Stimulated activated CD8-positive, alpha-beta memory T cell treated with anti-CD3 and anti-CD28 coated beads, Interleukin-15, amount 100 ng/mL, for 4 hours (primary cell): ENCODE results near the gene SLAIN1.

Experiments
- DNase-seq, 2 donors: peaks; one replicate each; pipeline ENCODE4 v3.0.0-alpha.2; 2020; ENCODE audit warnings: low read depth in 2 of 2

Gene SLAIN1

DNA sequence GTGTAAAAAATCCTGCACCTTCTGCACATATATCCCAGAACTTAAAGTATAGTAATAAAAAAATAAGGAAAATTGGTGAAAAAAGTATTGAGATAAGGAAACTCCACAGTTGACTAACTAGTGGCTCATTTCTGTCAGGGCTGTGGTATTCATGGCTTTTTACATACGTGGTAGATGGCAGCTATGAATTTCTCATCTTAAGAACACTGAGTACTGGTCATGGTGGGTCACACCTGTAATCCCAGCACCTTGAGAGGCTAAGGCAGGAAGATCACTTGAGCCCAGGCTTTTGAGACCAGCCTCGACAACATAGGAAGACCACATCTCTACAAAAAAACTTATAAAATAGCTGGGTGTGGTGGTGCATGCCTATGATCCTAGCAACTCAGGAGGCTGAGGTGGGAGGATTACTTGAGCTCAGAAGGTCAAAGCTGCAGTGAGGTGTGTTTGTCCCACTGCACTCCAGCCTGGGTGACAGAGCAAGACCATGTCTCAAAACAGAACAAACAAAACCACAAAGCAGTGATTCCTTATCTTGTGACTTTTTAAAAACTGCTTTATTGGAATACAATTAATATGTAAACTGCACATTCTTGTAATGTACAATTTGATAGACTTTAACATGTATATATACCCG lies 16.8 kb downstream of the SLAIN1 start:
- no peak for DNase-seq

DNA sequence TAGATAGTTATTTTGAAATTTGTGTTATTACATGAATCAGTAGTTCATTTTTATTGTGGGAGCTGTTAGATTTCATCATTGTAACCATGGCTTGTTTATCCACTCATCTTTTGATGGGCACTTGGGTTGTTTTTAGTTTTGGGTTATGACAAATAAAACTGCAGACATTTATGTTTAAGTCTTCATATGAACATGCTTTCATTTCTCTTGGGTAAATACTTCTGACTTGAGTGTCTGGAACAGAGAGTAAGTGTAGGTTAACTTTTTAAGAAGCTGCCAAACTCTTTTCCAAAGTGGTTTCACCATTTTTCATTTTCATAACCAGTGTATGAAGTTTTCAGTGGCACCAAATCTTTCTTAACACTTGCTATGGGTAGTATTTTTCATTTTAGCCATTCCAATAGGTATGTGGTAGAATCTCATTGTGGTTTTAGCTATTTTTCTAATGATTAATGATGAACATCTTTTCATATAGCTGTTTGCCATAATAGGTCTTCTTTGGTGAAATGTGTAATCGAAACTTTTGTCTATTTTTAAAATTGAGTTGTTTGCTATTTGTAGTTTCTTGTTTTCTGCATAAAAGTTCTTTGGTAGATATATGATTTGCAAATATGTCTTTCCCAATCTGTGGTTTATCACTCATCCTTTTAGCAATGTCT lies 17.9 kb downstream of the SLAIN1 start:
- DNase-seq, result no peak

DNA sequence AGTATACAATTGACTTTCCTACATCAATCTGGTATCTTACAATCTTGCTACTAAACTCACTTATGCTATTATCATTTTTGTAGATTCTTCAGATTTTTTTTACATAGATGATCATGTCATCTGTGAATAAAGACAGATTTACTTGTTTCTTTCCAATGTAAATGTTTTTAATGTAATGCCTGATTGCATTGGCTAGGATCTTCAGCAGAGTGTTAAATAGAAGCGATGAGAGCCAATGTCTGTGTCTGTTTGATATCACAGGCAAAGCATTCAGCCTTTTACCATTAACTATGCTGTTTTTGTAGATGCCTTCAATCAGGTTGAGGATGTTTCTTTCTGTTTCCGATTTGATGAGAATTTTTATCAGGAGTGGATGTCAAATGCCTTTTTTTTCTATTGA lies 19.2 kb downstream of the SLAIN1 start:
- DNase-seq, result no peak

DNA sequence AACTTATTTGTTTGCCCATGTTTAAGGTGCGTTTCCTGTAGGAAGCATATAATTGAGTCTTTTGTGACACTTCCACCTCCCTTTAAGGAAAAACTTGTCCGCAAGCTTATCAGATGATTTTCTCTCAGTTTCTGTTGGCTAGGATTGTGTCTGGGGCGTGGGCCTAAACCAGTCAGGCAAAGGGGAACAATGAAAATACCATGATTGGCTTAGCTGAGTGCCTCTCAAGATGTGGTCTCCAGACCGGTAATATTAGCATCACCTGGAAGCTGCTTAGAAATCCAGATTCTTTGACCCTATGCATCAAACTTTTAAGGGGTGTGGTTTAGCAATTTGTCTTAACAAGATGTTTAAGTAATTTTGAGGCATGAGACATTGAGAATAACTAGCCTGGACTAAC lies 20.0 kb downstream of the SLAIN1 start:
- DNase-seq, result no peak

DNA sequence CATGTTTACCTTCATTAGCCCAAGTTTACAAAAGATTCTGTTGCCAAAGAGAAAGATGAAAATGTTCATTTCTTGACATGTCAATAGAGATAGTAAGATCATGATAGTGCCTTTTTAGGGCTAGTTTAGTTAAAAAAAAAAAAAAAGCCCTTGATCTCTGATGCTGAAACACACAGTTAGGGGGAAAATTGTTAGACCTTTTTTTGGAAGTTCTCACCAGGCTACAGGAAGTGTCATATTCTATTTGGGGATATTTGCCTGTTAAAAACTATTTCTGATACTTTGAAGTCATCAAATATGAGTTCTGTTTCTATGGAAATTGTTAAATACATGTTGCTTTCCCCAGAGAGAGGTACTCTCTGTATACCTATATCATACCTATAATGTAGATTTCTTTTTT lies 21.6 kb downstream of the SLAIN1 start:
- no peak for DNase-seq

DNA sequence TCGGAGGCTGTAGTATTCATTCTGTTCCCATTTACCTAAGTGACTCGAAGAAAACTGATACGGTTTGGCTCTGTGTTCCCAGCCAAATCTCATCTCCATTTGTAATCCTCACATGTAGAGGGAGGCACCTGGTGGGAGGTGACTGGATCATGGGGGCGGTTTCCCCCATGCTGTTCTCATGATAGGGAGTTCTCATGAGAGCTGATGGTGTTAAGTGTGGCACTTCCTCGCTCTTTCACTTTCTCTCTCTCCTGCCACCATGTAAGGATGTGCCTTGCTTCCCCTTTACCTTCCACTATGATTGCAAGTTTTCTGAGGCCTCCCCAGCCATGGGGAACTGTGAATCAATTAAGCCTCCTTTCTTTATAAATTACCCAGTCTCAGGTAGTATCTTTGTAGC lies 23.5 kb downstream of the SLAIN1 start:
- no peak for DNase-seq

DNA sequence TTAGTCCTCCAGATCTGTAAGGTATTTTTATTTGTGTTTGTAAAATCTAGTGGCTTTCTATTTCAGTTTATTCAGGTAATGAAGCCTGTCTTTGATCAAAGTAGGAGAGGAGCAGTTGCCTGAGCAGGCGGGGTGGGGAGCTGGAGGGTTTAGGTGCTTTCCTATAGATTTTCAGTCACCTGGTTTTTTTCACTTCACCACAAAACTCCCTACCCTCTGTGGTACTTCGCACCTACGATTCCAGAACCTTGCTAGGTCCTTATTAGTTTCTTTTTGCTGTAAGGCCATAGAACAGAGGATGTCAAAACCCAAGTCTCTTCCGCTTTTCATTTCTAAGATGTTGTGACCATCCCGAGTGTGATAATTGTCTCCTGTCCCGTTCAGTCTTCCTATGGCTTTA lies 26.6 kb downstream of the SLAIN1 start:
- no peak for DNase-seq

DNA sequence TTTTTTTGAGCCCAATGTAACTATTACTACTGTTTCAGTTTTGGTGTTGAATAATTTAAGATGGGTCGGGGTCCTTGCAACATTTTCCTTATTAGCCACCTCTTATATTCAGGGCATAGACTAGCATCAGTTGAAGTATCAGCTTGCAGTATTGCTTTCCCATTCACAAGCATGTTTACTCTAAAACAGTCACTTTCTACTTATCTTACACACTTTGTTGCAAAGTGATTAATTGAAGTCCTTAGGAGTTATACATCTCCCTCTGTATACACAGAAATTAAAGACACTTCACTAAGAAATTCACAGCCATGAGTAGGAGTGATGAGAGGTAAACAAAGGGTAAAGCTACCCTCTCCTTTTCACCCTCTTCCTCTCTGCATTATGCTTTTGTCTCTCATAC lies 27.6 kb downstream of the SLAIN1 start:
- DNase-seq, result no peak

DNA sequence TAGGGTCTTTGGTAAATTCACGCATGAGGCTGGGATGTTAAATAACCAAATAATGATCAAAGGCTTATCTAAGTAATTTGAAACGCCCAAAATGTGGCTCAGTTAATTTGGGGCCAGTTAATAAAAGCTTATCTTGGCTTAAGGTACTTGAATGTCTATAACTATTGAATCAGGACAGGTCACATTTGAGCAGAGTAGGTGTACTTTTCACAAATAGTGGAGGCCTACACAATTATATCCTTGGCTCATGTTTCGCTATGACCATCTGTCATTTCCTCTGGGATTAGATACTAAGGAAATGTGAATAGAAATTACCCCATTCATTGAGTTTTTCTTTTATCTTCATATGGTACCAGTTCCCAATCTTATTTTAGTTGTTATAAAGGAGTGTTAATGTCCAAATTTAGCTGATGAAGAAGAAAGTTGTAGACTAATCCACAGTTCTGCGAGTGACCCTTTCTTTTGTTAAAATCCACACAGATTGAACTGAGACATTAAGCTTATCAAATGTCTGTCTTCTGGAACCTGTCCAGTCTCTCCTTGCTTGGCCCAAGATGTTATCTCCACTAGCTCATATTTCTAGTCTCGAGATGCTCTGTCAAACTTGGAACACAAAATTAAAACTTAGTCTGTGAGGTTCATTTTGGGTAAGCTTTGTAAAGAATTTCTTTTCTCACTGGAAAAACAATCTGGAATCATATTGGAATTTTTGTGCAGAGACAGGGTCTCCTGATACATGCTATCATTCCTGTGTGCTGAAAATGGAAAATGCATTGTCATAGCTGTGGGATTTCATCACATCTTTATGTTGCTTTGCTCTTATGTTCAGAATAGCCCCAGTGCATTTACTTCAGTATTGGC lies 31.0 kb downstream of the SLAIN1 start:
- no peak for DNase-seq

DNA sequence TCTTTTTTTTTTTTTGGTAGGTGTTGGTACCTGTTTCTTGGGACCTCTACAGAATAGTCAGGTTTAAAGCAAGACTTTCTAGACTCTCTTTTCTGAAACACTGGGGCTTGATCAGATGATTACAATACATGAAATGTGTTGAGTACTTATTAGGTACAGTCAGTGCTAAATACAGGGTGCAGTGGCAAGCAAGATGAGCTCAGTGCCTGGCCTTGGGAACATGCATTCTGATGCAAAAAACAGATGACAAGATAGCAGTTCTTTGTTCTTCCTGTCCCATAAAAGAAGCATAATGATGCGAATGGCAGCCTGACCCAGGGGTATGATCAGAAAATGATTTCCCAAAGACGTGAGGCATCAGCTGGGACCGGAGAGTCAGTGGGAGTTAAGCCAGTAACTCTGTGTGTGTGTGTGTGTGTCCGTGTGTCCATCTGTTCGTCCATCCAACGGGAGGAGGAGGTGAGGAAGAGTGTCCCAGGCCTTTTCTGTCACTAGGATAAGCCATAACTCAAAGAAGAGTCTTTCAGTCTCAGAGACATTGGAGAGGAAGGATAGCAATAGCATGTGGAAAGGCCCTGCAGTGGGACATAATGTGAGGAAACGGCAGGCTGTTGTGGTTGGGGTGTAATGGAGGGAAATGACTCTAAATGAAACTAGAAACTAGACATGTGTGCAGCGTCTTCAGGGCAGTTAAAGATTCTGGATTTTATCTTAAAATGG lies 32.2 kb downstream of the SLAIN1 start:
- no peak for DNase-seq

DNA sequence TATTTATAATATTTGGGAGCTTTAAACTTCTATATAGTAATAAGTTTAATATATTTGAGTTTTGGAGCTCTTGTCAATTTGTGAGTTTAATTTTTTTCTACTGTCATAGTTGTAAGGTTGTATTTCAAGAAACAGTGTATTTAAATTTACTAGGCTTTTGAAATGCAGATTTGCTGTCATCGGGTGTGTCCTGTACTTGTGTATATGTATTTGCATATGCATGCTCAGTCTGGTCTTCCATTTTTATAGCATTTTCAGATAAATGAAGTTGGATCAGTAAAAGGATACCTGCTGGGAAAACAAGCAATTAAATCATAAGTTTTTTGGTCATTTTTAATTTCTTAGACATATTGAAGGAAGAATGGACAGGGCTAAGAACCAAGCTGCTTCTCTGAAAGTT lies 33.1 kb downstream of the SLAIN1 start:
- DNase-seq, result no peak

DNA sequence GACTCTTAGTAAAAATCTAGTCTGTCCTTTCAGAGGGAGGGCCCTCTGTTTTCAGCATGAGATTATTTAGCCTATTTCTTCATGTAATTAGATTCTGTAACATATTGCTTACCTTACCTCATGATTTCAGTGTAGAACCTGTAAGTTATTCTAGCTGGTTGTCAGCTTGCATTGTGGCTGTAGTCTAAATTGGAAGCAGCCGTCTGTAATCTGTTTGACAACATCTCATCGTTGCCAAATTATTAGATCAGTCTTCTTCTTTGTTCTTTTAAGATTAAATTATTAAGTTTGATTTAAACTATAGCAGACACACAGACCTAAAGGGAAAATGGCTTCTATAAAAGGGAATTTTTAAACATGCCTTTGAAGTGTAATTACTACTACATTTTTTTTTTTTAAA lies 34.8 kb downstream of the SLAIN1 start:
- DNase-seq, result no peak

DNA sequence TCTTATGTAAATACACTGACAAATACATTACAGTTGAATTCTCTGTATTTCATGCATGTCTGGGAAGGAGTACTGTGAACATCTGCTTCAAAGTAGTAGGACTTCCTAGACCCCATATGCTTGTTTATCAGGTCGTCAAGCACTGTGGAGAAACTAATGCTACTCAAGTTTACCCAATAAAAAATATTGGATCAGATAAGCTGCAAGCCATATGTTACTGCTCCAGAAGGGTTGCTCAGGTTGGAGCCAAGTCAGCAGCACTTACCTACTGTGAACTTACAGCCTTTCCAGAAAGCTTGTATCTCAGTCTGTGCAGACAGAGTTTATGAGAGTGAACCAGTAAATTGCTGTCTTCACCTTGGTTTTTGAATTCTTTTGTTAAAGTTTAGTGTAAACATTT lies 36.2 kb downstream of the SLAIN1 start:
- no peak for DNase-seq

DNA sequence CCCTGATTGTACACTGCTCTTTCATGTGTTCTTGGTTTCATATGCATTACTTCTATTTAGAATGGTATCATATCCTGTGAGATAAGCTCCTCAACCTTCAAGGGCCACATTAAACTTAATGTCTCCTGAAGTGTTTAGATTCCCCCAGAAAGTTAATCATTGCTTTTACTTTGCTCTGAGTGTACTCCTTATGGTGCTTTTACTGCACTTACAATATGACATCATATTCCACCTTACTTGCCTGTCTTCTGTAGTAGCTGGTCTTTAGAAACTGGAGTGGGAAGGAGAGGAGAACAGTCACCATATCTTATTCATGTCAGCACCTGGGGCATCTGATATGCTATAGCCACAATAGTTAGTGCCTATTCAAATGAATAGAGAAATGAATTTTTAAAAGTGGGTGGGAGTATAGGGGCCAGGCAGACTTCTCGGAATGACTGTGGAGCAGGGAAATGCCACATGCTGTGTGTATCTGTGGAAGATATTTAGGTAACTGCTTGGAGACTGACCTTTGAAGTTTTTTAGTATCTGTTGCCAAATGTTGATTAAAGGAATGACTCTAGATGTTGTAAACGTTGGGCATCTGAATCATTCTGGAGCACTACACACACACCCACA lies 40.2 kb downstream of the SLAIN1 start:
- DNase-seq, result no peak

DNA sequence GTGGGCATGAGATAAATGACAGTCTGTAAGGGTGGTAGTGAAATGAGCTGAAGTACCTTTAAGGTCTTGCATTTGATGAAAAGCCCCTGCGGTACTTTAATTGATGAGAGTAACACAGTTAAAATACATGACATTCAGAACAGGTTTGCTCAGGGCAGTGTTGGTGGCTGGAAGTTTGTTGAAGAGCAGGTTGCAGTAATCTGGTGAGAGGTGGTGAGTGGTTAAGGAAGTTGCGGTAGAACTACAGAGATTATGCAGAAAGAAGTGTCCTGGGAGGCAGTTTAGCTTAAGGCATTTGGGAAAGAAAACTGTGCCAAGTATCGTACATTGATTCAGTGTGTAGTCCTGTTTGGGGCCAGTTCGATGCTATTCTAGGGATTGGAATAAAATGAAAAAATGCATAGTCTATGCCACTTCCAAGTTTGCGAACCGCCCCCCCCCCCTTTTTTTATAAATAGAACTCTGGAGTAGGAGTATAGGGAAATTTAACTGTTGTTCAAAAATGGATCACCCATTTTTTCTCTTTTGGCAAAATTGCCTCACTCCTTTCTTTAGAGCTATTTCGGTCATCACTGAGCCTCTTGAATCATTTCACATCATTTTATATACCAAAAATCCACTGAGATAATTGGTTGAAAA lies 42.7 kb downstream of the SLAIN1 start:
- no peak for DNase-seq

DNA sequence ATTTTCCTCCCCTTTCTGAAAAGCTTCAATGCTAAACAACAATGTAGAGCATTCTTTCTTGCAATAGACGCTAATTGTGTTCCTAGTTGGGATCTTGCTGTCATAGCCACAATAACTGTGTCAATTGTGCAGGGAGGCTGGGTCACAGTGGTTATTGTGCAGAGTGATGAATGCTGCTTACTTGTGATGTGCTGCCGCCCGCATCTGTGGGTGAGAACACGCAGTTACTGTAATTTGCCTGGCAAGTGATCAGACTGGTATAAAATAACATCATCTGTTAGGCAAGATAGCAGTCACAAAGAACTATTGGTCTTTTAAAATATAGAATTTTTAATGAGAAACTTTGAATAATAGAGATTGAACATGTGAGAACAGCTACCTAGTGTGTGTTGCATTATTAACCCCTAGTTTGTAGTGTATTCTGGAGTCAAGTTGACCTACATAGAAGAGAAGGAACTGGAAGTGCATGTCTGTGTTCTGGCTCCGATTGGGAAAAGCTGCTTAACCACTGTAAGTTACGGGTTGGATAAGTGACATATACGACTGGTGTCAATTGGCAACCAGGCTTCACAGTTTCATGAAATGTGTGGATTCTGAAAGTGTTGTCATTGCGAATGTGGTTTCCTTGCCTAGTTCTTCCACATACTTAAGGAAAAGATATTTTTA lies 43.6 kb downstream of the SLAIN1 start:
- no peak for DNase-seq

DNA sequence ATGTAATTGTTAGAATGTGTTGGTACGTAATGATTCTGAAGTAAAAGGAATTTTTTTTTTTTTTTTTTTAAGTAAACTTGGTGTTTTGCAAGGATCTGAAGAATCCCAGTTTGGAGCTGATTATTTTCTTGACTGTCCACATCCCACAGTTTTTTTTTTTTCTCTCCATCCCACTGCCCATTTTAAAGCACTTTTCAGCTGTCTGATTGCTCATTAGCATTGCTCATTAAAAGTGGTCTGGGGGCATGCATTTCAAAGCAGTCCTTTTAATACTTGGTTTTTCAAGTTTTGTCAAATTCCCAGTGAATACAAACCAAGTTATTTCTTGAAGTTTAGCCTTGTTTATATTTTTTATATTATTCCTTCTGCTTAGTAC lies 44.1 kb downstream of the SLAIN1 start:
- DNase-seq, result no peak

DNA sequence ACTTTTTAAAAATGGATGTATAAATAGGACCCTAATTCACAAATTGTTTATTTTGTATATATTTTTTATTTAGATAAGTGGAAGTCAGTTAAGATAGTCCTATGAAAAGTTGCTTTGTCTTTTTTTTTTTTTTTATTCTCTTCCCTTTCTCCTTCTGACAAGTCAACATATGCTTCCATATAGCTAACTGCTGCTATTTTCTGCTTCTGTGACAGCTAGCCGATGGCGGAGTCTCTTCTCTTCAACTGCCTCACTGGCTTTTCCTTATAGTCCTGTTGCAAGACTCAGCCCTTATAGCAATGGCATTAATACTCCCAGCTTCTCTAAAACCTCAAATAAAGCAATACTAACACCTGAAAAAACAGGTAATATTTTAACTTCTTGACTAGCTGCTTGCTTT lies 45.3 kb downstream of the SLAIN1 start:
- no peak for DNase-seq

DNA sequence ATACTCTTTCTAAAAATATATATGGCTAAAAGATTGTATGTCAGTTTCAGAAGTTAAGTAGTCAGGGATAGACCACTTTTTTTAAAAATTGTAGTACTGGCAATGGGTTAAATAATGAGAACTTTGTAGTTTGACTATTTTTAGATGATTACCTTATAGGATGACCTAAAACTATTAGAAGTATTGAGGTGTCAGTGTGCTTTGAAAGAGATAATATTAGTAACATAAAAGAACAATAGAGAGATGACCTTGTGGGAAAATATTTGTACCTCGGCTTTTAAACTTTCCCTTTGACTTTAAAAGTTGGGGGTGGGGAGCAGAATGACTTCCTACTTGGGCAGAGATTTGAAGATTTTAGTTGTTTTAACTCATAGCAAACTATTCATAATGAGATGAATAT lies 48.3 kb downstream of the SLAIN1 start:
- DNase-seq, result no peak

DNA sequence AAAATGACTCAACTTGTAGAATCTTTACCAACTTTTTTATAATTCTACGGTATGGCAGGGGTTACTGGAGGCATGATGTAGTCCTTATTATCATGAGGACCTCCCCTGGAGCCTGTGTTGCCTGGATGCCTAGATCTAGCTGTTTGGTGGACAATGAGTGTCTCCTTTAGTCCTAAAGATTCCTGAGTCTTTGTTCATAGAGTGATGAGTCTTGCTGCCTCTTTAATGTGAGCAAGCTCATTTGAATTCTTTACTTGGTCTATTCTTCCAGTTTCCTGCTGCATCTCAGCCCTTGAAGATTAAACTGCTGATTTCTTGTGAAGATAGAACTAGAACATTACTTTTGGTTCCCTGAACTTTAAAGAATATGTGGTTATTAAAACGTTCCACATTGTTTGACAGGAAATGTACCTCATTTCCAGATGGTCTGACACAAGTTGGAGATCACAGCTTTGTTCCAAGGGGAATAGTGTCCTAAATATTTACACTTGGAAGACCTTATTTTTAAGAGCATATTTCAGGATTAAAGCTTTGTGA lies 51.9 kb downstream of the SLAIN1 start:
- no peak for DNase-seq
